Measurements from ENCODE around the gene RAET1E. TPM values are rescaled to one million over a fixed set of nuclear protein-coding genes. Genes with fewer than 3 reads are reported as not detected.
"Not testable (repeated sequence)": the region's sequence is repeated elsewhere in the genome, so short reads cannot be mapped to it uniquely, and the experiment has no call there.

Gene RAET1E
- total RNA-seq, 1 donor = not detected

GRCh38 chr6:149895833-149896271 is 2.1 kb downstream of the RAET1E start:
- no peak overlapping the region for H3K4me3 ChIP-seq (ENCODE audit: low read depth, low read length)
- no peak for TF ChIP-seq CTCF (IDR thresholded peaks at IDR 0.05; ENCODE audit: insufficient read depth, low read depth, low read length)
- DNase-seq (ENCODE audit: low read depth) = peak; percentile 41

GRCh38 chr6:149895048-149895590 is 2.8 kb downstream of the RAET1E start:
- TF ChIP-seq CTCF (IDR thresholded peaks at IDR 0.05; ENCODE audit: insufficient read depth, low read depth, low read length) = no peak
- DNase-seq (ENCODE audit: low read depth) = peak; percentile 92
- no peak overlapping the region for H3K4me3 ChIP-seq (ENCODE audit: low read depth, low read length)

GRCh38 chr6:149891864-149892263 is 6.0 kb downstream of the RAET1E start:
- not testable (repeated sequence) for H3K4me3 ChIP-seq (ENCODE audit: low read depth, low read length); DNase-seq (ENCODE audit: low read depth)

- TF ChIP-seq CTCF (IDR thresholded peaks at IDR 0.05; ENCODE audit: insufficient read depth, low read depth, low read length) = no peak
- DNase-seq (ENCODE audit: low read depth) = no peak
- H3K4me3 ChIP-seq (ENCODE audit: low read depth, low read length) = no peak overlapping the region
Measured at GRCh38 chr6:149891259-149891658, 6.7 kb downstream of the RAET1E start.

- TF ChIP-seq CTCF (IDR thresholded peaks at IDR 0.05; ENCODE audit: insufficient read depth, low read depth, low read length) = no peak
- DNase-seq (ENCODE audit: low read depth) = no peak
- H3K4me3 ChIP-seq (ENCODE audit: low read depth, low read length) = no peak overlapping the region
Measured at GRCh38 chr6:149890629-149891045, 7.3 kb downstream of the RAET1E start.

- no peak overlapping the region for H3K4me3 ChIP-seq (ENCODE audit: low read depth, low read length)
- DNase-seq (ENCODE audit: low read depth) = peak; percentile 75
- TF ChIP-seq CTCF (IDR thresholded peaks at IDR 0.05; ENCODE audit: insufficient read depth, low read depth, low read length) = no peak
Measured at GRCh38 chr6:149889326-149889725, 8.6 kb downstream of the RAET1E start.

GRCh38 chr6:149888659-149889058 is 9.3 kb downstream of the RAET1E start:
- no peak for TF ChIP-seq CTCF (IDR thresholded peaks at IDR 0.05; ENCODE audit: insufficient read depth, low read depth, low read length)
- DNase-seq (ENCODE audit: low read depth) = peak; percentile 48

More at GRCh38 chr6:149888659-149889058, 9.3 kb downstream of the RAET1E start:
- no peak overlapping the region for H3K4me3 ChIP-seq (ENCODE audit: low read depth, low read length)
